Effector memory CD4-positive, alpha-beta T cell (primary cell): ENCODE data around the gene FAM98B.

ENCODE experiments used
- DNase-seq, 3 donors: peaks; one replicate each; pipeline ENCODE4 v3.0.0-alpha.2; 2020
- H3K27ac ChIP-seq: 2 replicates; pipeline ENCODE4 v1.7.0; 2013; ENCODE audit warnings: mild to moderate bottlenecking, low read length, moderate library complexity; ENCODE audit not compliant: insufficient read depth, poor library complexity, severe bottlenecking
- H3K27me3 ChIP-seq: replicated peaks from 2 replicates; pipeline ENCODE4 v1.7.0; 2013; ENCODE audit warnings: mild to moderate bottlenecking, low read length; ENCODE audit not compliant: insufficient read depth, control insufficient read depth, poor library complexity, severe bottlenecking
- H3K36me3 ChIP-seq: 2 replicates; pipeline ENCODE4 v1.7.0; 2013; ENCODE audit warnings: mild to moderate bottlenecking, low read length, moderate library complexity; ENCODE audit not compliant: control insufficient read depth, insufficient read depth
- H3K4me1 ChIP-seq: 2 replicates; pipeline ENCODE4 v1.7.0; 2013; ENCODE audit warnings: low read length, mild to moderate bottlenecking; ENCODE audit not compliant: control insufficient read depth, insufficient read depth, poor library complexity, severe bottlenecking
- H3K4me3 ChIP-seq: 2 replicates; pipeline ENCODE4 v1.7.0; 2013; ENCODE audit warnings: low read length, low read depth, mild to moderate bottlenecking; ENCODE audit not compliant: insufficient read depth, poor library complexity, severe bottlenecking
- H3K9me3 ChIP-seq: 2 replicates; pipeline ENCODE4 v1.7.0; 2013; ENCODE audit warnings: mild to moderate bottlenecking, low read length, moderate library complexity; ENCODE audit not compliant: control insufficient read depth
- total RNA-seq, 3 donors: gene quantifications; one replicate each; lab custom pipeline; 2026; lab: John Stamatoyannopoulos, UW

FAM98B gene
- total RNA-seq = 17.4 to 18.8 (median 18.6) reads per million in 3 donors

GRCh38 chr15:38453971-38454695, at the start of gene FAM98B:
Gene FAM98B, plus strand, starts transcription at chr15:38454127. Its CDS starts 35 bp downstream, at chr15:38454162.
- Histone ChIP-seq H3K27me3 (no peaks in the 10 kb centered on the region), H3K4me1 (peaks cover 4% of the 10 kb centered on the region), H3K9me3 (no peaks in the 10 kb centered on the region), H3K36me3 (no peaks in the 10 kb centered on the region), H3K4me3 (peak within 1 kb of the TSS; percentile 79), H3K27ac (peak within 1 kb of the TSS; percentile 78)
- peak; percentile 63 to 70 (median 68) for DNase-seq

DNA sequence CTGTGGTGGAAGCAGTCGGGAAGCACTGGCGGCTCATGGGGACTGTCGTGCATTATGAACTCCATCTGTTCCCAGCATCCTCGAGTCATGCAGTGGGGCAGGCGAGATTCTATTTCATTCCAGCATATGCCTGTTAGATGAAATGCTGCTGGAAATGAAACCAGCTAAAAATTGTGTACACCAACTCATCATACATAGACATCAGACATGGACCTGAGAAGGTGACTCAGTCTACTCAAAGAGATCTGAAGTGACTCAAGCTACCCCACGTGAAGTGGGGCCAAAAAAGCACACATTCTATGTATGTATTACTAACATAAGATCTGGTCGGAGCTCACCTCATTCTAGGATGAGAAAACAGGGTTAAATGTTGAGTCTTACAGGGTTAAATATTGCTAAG, 47.5 kb upstream of the FAM98B start:
- Histone ChIP-seq H3K4me3 (no peak overlapping the region), H3K27me3 (no peaks in the 10 kb centered on the region), H3K27ac (no peak overlapping the region), H3K4me1 (no peaks in the 10 kb centered on the region), H3K9me3 (no peaks in the 10 kb centered on the region), H3K36me3 (no peaks in the 10 kb centered on the region)
- DNase-seq = no peak

DNA sequence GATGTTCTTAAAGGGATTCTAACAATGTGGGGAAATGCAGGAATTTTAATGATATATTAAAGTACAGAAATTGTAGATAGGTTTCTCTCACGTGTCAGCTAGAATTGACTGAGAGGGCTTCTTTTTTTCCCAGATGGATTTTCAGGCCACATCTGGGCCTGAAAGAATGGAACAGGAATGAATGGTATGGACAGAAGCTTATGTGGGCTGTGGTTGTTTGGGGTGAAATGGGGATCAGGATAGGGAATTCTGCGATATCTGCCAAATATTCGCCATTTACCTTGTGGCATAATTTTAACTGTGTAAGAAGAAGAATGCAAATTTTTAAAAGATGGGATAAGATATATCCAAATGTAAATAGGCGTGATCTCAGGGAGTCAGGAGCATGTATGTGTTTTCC, 45.4 kb upstream of the FAM98B start:
- no peak overlapping the region for H3K4me3 ChIP-seq
- no peak overlapping the region for H3K27ac ChIP-seq
- DNase-seq = no peak
- H3K27me3 ChIP-seq = no peaks in the 10 kb centered on the region
- H3K4me1 ChIP-seq = no peaks in the 10 kb centered on the region
- H3K36me3 ChIP-seq = no peaks in the 10 kb centered on the region
- no peaks in the 10 kb centered on the region for H3K9me3 ChIP-seq

GRCh38 chr15:38411902-38412301, 42.0 kb upstream of the FAM98B start:
- no peaks in the 10 kb centered on the region for H3K36me3 ChIP-seq

GRCh38 chr15:38412466-38412865, 41.5 kb upstream of the FAM98B start:
- Histone ChIP-seq H3K36me3 (no peaks in the 10 kb centered on the region), H3K9me3 (no peaks in the 10 kb centered on the region)

More at GRCh38 chr15:38411902-38412301, 42.0 kb upstream of the FAM98B start:
- Histone ChIP-seq H3K9me3 (no peaks in the 10 kb centered on the region), H3K4me1 (no peaks in the 10 kb centered on the region), H3K27ac (no peak overlapping the region), H3K27me3 (no peaks in the 10 kb centered on the region), H3K4me3 (no peak overlapping the region)
- no peak for DNase-seq

DNA sequence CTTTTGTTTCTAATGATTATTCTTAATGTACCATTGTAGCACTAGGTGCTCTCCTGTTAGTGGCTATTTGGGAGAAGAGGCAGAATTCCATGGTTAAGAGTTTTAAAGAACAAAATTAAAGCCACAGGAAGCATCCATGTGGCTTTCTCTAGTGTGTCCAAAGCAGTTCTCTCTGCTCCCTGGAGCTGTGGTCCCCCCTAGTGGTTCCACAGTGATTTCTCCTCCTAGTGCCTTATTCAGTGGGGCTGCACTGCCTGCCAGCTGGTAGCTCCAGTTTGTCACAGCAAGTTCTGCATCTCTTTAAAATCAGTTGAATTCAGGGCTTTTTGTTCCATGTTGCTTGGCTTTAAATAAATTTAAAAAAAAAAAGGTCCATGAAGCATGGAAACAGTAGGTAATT, 39.6 kb upstream of the FAM98B start:
- Histone ChIP-seq H3K4me1 (no peaks in the 10 kb centered on the region), H3K9me3 (no peaks in the 10 kb centered on the region), H3K4me3 (no peak overlapping the region), H3K36me3 (no peaks in the 10 kb centered on the region), H3K27me3 (no peaks in the 10 kb centered on the region), H3K27ac (no peak overlapping the region)
- no peak for DNase-seq

More at GRCh38 chr15:38412466-38412865, 41.5 kb upstream of the FAM98B start:
- H3K27me3 ChIP-seq = no peaks in the 10 kb centered on the region
- no peak overlapping the region for H3K27ac ChIP-seq
- DNase-seq = no peak
- no peak overlapping the region for H3K4me3 ChIP-seq
- no peaks in the 10 kb centered on the region for H3K4me1 ChIP-seq

- no peak overlapping the region for H3K27ac ChIP-seq
- H3K27me3 ChIP-seq = peaks cover 5% of the 10 kb centered on the region
- H3K36me3 ChIP-seq = no peaks in the 10 kb centered on the region
- H3K4me1 ChIP-seq = no peaks in the 10 kb centered on the region
- H3K9me3 ChIP-seq = no peaks in the 10 kb centered on the region
- DNase-seq = no peak
- no peak overlapping the region for H3K4me3 ChIP-seq
Measured at GRCh38 chr15:38421069-38421690, 32.7 kb upstream of the FAM98B start.

- Histone ChIP-seq H3K4me3 (no peak overlapping the region), H3K4me1 (no peaks in the 10 kb centered on the region), H3K36me3 (no peaks in the 10 kb centered on the region), H3K27me3 (peaks cover 5% of the 10 kb centered on the region), H3K9me3 (no peaks in the 10 kb centered on the region), H3K27ac (no peak overlapping the region)
- no peak for DNase-seq
Measured at GRCh38 chr15:38424101-38424552, 29.8 kb upstream of the FAM98B start.

GRCh38 chr15:38425269-38425668, 28.7 kb upstream of the FAM98B start:
- no peaks in the 10 kb centered on the region for H3K4me1 ChIP-seq
- H3K27me3 ChIP-seq = peaks cover 5% of the 10 kb centered on the region
- H3K27ac ChIP-seq = no peak overlapping the region
- H3K4me3 ChIP-seq = no peak overlapping the region
- H3K36me3 ChIP-seq = no peaks in the 10 kb centered on the region
- no peak for DNase-seq
- no peaks in the 10 kb centered on the region for H3K9me3 ChIP-seq

- H3K27me3 ChIP-seq = peaks cover 5% of the 10 kb centered on the region
Measured at GRCh38 chr15:38427380-38427779, 26.5 kb upstream of the FAM98B start.

More at GRCh38 chr15:38427380-38427779, 26.5 kb upstream of the FAM98B start:
- Histone ChIP-seq H3K36me3 (no peaks in the 10 kb centered on the region), H3K27ac (no peak overlapping the region), H3K9me3 (no peaks in the 10 kb centered on the region), H3K4me1 (no peaks in the 10 kb centered on the region), H3K4me3 (no peak overlapping the region)
- no peak for DNase-seq
